Spleen (tissue), 11 donors: ENCODE results near the gene KAT6B. TPM values are rescaled to one million over a fixed set of nuclear protein-coding genes. Genes with fewer than 3 reads are reported as not detected.

Experiments
- DNase-seq: peaks from one replicate; pipeline ENCODE4 v3.0.0-alpha.2; 2020
- H3K27ac ChIP-seq, 8 donors: fragments of 200-600 bp; sonication (generic) in 7 of 8; 1 replicate in 4 of 8; 2 replicates in 4 of 8; pipeline versions ENCODE4 v1.5.0 to v1.8.0; 2016 to 2021; ENCODE audit warnings: inconsistent platforms in 4 of 8, mild to moderate bottlenecking in 4 of 8, moderate library complexity in 1 of 8
- H3K27me3 ChIP-seq, 7 donors: fragments of 200-600 bp; sonication (generic) in 6 of 7; replicated peaks in 1 of 7; 1 replicate in 4 of 7; 2 replicates in 3 of 7; pipeline versions ENCODE4 v1.5.0 to v1.8.0; 2016 to 2021; ENCODE audit warnings: inconsistent platforms in 3 of 7, mild to moderate bottlenecking in 1 of 7
- H3K36me3 ChIP-seq, 6 donors: fragments of 200-600 bp; sonication (generic) in 5 of 6; 1 replicate in 4 of 6; 2 replicates in 2 of 6; pipeline versions ENCODE4 v1.5.0 to v1.8.0; 2016 to 2021; ENCODE audit warnings: inconsistent platforms in 2 of 6
- H3K4me1 ChIP-seq, 6 donors: fragments of 200-600 bp; sonication (generic) in 5 of 6; 1 replicate in 3 of 6; 2 replicates in 3 of 6; pipeline versions ENCODE4 v1.5.0 to v1.8.0; 2016 to 2021; ENCODE audit warnings: inconsistent platforms in 3 of 6
- H3K4me3 ChIP-seq, 8 donors: fragments of 200-600 bp; sonication (generic) in 7 of 8; 1 replicate in 4 of 8; 2 replicates in 4 of 8; pipeline versions ENCODE4 v1.5.0 to v1.8.0; 2016 to 2021; ENCODE audit warnings: inconsistent platforms in 4 of 8, mild to moderate bottlenecking in 4 of 8, moderate library complexity in 2 of 8
- H3K9me3 ChIP-seq, 8 donors: fragments of 200-600 bp; sonication (generic) in 7 of 8; 1 replicate in 4 of 8; 2 replicates in 4 of 8; pipeline versions ENCODE4 v1.5.0 to v1.8.0; 2016 to 2021; ENCODE audit warnings: inconsistent platforms in 4 of 8
- CTCF ChIP-seq, 11 experiments: fragments of 200-600 bp in 7 of 11; fragments of 450-650 bp in 4 of 11; sonication (generic) in 4 of 11; IDR thresholded peaks in 8 of 11; conservative IDR thresholded peaks in 3 of 11; 1 replicate in 7 of 11; 2 replicates in 4 of 11; pipeline versions ENCODE4 v1.4.0 to v1.8.0; 2016 to 2021; ENCODE audit warnings: antibody characterized with exemption in 11 of 11, inconsistent platforms in 4 of 11, mild to moderate bottlenecking in 1 of 11
- POLR2A ChIP-seq, 3 donors: fragments of 450-650 bp; IDR thresholded peaks; one replicate each; pipeline ENCODE4 v1.5.1; 2017; ENCODE audit warnings: antibody characterized with exemption in 3 of 3, mild to moderate bottlenecking in 1 of 3
- POLR2AphosphoS5 ChIP-seq, 3 donors: sonication (generic); formaldehyde crosslinking; IDR thresholded peaks; one replicate each; pipeline ENCODE4 v1.5.1; 2017; ENCODE audit warnings: antibody characterized with exemption in 3 of 3
- WGBS, 5 donors: extraction: QIAGEN DNeasy Blood & Tissue Kit in 3 of 5; methylation state at CpG; one replicate each; pipeline versions ENCODE4 v1.1.5 to v1.1.7; 2013 to 2018; 5-methylcytosine and 5-hydroxymethylcytosine counted together
- intact Hi-C: fragments of 100-400 bp; cut with DNase I; formaldehyde crosslinking; loops from one replicate; pipeline ENCODE4 v1.15.0; 2023; ENCODE audit warnings: low total_unique reads
- polyA plus RNA-seq, 3 donors: library from polyadenylated mRNA; stranded (reverse); fragments of 200-250 nt; gene quantifications; one replicate each; pipeline ENCODE4 v1.2.1, GENCODE V29; 2013
- total RNA-seq, 7 donors: library from RNA; depleted of rRNA in 3 of 7; stranded (reverse); fragments of >200 nt in 3 of 7; fragmentation: NEBNext Ultra II Directional in 4 of 7; extraction: Animal tissue kit (Norgen Biotek cat#: 25700) in 4 of 7; gene quantifications; one replicate each; pipeline versions ENCODE4 v1.1.0 to v1.2.1, GENCODE V29; 2016 to 2021
- donor health status: healthy with polysubstance abuse.
- donor health status: DM: no; HTN: no; CAD: no; lungs with moderate emphysema.
- donor health status: DM: no; HTN: no; CAD: no.
- donor health status: Bipolar disorder and iron deficiency.
- donor health status: healthy.
- donor health status: DM: no; HTN: no; CAD: no.
- donor health status: DM: yes; HTN: yes; CAD: no.

KAT6B gene
- total and polyA plus RNA-seq, 10 donors: 2.9 to 61.0 (median 46.0) TPM

- no peaks in the 10 kb centered on the region for H3K27me3 ChIP-seq
- H3K4me1 ChIP-seq: peaks cover 0 to 86% (median 31%) of the 10 kb centered on the region in 6 donors
- H3K27ac ChIP-seq: peak overlapping the region in 5 of 8 donors; percentile 43 to 77 (median 73)
- WGBS, 5 donors: 90 to 95% (median 95%) methylated on average over 6 of the region's 6 CpGs
- DNase-seq: no peak
- peaks cover 0 to 36% (median 16%) of the 10 kb centered on the region in 6 donors for H3K36me3 ChIP-seq
- no peak overlapping the region for H3K4me3 ChIP-seq
- intact Hi-C loops: no loop called here
- TF ChIP-seq POLR2A (IDR thresholded peaks at IDR 0.05) (no peak), POLR2AphosphoS5 (IDR thresholded peaks at IDR 0.05) (no peak), CTCF (IDR thresholded peaks at IDR 0.05 in 8 of 11, conservative IDR thresholded peaks at IDR 0.05 in 3 of 11) (no peak)
- H3K9me3 ChIP-seq: no peaks in the 10 kb centered on the region
Measured at GRCh38 chr10:74841265-74841973, 15.0 kb downstream of the KAT6B start.

DNA sequence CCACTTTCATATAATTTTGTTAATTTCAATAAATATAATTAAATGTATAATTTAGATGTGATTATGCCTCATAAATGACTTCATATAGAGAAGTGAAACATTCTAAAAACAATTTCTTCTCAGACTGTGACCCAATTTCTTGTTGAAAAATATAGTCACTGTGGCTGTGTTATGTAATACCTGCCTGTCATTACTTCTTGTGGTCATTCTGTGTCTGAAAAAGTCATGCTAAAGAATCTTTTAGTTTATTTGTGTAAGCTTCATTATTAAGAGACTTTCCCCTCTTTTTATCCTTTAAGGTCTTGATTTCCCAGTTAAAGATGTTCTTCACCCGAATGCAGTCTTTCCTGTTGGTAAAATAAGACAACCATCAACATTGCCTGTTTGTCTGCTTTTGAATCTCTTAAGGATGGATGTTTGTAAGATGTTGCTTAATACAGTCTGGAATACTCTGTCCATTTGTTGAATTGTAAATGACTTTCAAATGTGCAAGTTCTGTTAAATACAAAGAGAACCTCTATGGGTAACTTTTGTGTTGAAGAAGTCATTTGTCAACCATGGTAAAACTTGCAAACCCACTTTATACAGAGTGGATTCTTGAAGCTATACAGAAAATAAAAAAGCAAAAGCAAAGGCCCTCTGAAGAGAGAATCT lies 16.0 kb downstream of the KAT6B start:
- 49 to 80% (median 60%) methylated on average over 1 of the region's 1 CpG for WGBS, 5 donors
- no peak for TF ChIP-seq POLR2AphosphoS5 (IDR thresholded peaks at IDR 0.05)
- no peak for TF ChIP-seq POLR2A (IDR thresholded peaks at IDR 0.05)
- TF ChIP-seq CTCF (IDR thresholded peaks at IDR 0.05 in 8 of 11, conservative IDR thresholded peaks at IDR 0.05 in 3 of 11): no peak
- no peak for DNase-seq
- no peaks in the 10 kb centered on the region for H3K9me3 ChIP-seq
- H3K4me3 ChIP-seq: no peak overlapping the region
- H3K27ac ChIP-seq: peak overlapping the region in 7 of 8 donors; percentile 6 to 77 (median 59)
- H3K36me3 ChIP-seq: peaks cover 0 to 36% (median 16%) of the 10 kb centered on the region in 6 donors
- peaks cover 0 to 86% (median 23%) of the 10 kb centered on the region in 6 donors for H3K4me1 ChIP-seq
- H3K27me3 ChIP-seq: no peaks in the 10 kb centered on the region
- intact Hi-C loops: no loop called here

DNA sequence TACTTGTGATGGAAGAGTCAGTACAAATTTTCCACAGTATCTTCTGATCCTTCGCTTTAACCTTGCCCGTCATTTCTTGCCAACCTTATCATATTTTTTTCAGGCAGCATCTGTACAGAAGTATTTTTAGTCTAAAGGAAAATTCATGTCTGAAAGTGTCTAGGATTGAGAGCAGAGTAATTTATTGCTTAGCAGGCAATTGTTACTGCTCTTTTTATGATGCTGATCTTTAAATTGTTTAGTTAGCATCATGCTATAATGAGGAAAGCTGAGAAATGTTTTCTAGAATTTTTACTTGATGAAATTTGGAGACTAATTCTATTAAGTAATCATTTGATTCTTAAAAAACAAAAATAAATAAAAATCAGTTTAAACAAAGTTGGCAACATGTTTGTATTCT lies 20.6 kb downstream of the KAT6B start:
- Histone ChIP-seq H3K27me3 (no peaks in the 10 kb centered on the region), H3K4me3 (no peak overlapping the region), H3K9me3 (no peaks in the 10 kb centered on the region), H3K36me3 (peaks cover 0 to 34% (median 15%) of the 10 kb centered on the region in 6 donors), H3K4me1 (peaks cover 0 to 75% (median 20%) of the 10 kb centered on the region in 6 donors), H3K27ac (no peak overlapping the region)
- 87 to 94% (median 89%) methylated on average over 2 of the region's 2 CpGs for WGBS, 5 donors
- TF ChIP-seq CTCF (IDR thresholded peaks at IDR 0.05 in 8 of 11, conservative IDR thresholded peaks at IDR 0.05 in 3 of 11): no peak
- TF ChIP-seq POLR2AphosphoS5 (IDR thresholded peaks at IDR 0.05): no peak
- no peak for TF ChIP-seq POLR2A (IDR thresholded peaks at IDR 0.05)
- no peak for DNase-seq
- intact Hi-C loops: no loop called here

DNA sequence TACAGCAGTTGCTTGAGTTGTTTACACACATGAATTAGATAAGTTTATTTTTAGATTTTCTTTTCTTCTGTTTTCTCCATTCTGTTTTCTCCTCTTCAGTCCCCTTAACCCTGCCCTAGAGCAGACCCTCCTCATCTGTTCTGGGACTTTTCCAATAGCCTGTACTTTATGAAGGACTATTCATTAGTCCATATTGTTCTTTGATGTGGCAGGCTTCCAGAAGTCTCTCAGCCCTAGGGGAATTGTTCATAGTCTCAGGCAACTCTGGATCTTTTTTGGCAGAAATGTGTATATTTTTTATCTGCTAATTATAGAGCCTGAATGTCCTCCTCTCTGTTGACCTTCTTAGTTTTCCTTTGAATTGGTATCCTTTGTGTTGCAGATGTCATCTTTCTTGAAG lies 25.4 kb downstream of the KAT6B start:
- no peak for TF ChIP-seq CTCF (IDR thresholded peaks at IDR 0.05 in 8 of 11, conservative IDR thresholded peaks at IDR 0.05 in 3 of 11)
- TF ChIP-seq POLR2AphosphoS5 (IDR thresholded peaks at IDR 0.05): no peak
- no peak for TF ChIP-seq POLR2A (IDR thresholded peaks at IDR 0.05)
- peaks cover 13 to 75% (median 47%) of the 10 kb centered on the region in 6 donors for H3K4me1 ChIP-seq
- no peak overlapping the region for H3K4me3 ChIP-seq
- peaks cover 0 to 17% (median 1%) of the 10 kb centered on the region in 6 donors for H3K36me3 ChIP-seq
- DNase-seq: no peak
- H3K27me3 ChIP-seq: no peaks in the 10 kb centered on the region
- peak overlapping the region in 1 of 8 donors; percentile 9 for H3K27ac ChIP-seq
- no peaks in the 10 kb centered on the region for H3K9me3 ChIP-seq
- intact Hi-C loops: no loop called here
